Peyer's patch (tissue), 4 donors: ENCODE measurements around the gene SPIN1. TPM values are rescaled to one million over a fixed set of nuclear protein-coding genes. Genes with fewer than 3 reads are reported as not detected.

Experiments used
- DNase-seq, 3 donors: peaks; one replicate each; pipeline ENCODE4 v3.0.0-alpha.2; 2017 to 2019
- H3K27ac ChIP-seq, 4 donors: fragments of 200-600 bp; sonication (generic); one replicate each; pipeline ENCODE4 v1.5.1; 2016 to 2019
- H3K27me3 ChIP-seq, 2 donors: fragments of 200-600 bp; sonication (generic); one replicate each; pipeline ENCODE4 v1.5.1; 2019
- H3K36me3 ChIP-seq, 3 donors: fragments of 200-600 bp; sonication (generic); one replicate each; pipeline ENCODE4 v1.5.1; 2016 to 2019
- H3K4me1 ChIP-seq, 4 donors: fragments of 200-600 bp; sonication (generic); one replicate each; pipeline ENCODE4 v1.5.1; 2016 to 2019
- H3K4me3 ChIP-seq, 4 donors: fragments of 200-600 bp; sonication (generic); 1 replicate in 3 of 4; 2 replicates in 1 of 4; pipeline ENCODE4 v1.5.1; 2016 to 2019; ENCODE audit warnings: mild to moderate bottlenecking in 1 of 4
- H3K9me3 ChIP-seq, 4 donors: fragments of 200-600 bp; sonication (generic); one replicate each; pipeline ENCODE4 v1.5.1; 2016 to 2019; ENCODE audit warnings: mild to moderate bottlenecking in 1 of 4
- POLR2A ChIP-seq, 2 donors: fragments of 450-650 bp; IDR thresholded peaks; one replicate each; pipeline ENCODE4 v1.5.1; 2017; ENCODE audit warnings: antibody characterized with exemption in 2 of 2, mild to moderate bottlenecking in 2 of 2, moderate library complexity in 2 of 2
- total RNA-seq, 4 donors: library from RNA; depleted of rRNA; stranded (reverse); fragments of >200 nt; gene quantifications; one replicate each; pipeline ENCODE4 v1.1.0, GENCODE V29; 2016
- TF ChIP-seq, protein P1 (sequence below), 6 experiments: fragments of 450-650 bp in 4 of 6; fragments of 200-600 bp in 2 of 6; sonication (generic) in 1 of 6; IDR thresholded peaks; one replicate each; pipeline ENCODE4 v1.5.1; 2017 to 2019; ENCODE audit warnings: antibody characterized with exemption in 6 of 6, mild to moderate bottlenecking in 3 of 6, moderate library complexity in 1 of 6

The SPIN1 gene
- total RNA-seq, 4 donors from 2014 or later: 48.9 to 57.8 (median 53.7) TPM

DNA sequence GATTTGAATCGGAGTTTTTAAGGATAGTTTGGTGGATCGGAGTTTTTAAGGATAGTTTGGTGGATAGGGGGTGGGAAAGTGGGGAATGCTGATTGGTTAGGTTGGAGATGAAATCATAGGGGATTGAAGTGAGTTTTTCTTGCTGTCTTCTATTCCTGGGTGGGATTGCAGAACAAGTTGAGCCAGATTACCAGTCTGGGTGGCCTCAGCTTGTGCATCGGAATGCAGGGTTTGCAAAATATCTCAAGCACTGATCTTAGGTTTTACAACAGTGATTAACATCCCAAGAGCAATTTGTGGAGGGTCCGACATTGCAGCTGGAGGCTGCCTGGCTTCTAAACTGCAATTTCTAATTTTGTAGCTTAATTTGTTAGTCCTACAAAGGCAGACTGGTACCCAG lies 123.7 kb downstream of the SPIN1 start:
- Histone ChIP-seq H3K36me3 (no peaks in the 10 kb centered on the region), H3K4me3 (no peak overlapping the region), H3K9me3 (no peaks in the 10 kb centered on the region), H3K27me3 (no peaks in the 10 kb centered on the region), H3K27ac (no peak overlapping the region), H3K4me1 (no peaks in the 10 kb centered on the region)
- no peak for DNase-seq
- TF ChIP-seq POLR2A (IDR thresholded peaks at IDR 0.05): no peak
- TF ChIP-seq, protein P1, sequence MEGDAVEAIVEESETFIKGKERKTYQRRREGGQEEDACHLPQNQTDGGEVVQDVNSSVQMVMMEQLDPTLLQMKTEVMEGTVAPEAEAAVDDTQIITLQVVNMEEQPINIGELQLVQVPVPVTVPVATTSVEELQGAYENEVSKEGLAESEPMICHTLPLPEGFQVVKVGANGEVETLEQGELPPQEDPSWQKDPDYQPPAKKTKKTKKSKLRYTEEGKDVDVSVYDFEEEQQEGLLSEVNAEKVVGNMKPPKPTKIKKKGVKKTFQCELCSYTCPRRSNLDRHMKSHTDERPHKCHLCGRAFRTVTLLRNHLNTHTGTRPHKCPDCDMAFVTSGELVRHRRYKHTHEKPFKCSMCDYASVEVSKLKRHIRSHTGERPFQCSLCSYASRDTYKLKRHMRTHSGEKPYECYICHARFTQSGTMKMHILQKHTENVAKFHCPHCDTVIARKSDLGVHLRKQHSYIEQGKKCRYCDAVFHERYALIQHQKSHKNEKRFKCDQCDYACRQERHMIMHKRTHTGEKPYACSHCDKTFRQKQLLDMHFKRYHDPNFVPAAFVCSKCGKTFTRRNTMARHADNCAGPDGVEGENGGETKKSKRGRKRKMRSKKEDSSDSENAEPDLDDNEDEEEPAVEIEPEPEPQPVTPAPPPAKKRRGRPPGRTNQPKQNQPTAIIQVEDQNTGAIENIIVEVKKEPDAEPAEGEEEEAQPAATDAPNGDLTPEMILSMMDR (IDR thresholded peaks at IDR 0.05): no peak

DNA sequence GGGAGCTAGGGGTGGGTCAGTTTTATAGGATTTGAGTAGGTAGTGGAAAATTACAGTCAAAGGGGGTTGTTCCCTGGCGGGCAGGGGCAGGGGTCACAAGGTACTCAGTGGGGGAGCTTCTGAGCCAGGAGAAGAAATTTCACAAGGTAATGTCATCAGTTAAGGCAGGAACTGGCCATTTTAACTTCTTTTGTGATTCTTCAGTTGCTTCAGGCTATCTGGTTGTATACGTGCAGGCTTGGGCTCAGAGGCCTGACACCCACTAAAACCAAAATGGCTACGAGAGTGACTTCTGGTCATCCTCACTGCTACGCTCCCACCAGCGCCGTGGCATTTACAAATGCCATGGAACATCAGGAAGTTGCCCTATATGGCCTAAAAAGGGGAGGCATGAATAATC lies 126.0 kb downstream of the SPIN1 start:
- Histone ChIP-seq H3K4me3 (no peak overlapping the region), H3K27ac (no peak overlapping the region), H3K36me3 (no peaks in the 10 kb centered on the region), H3K9me3 (no peaks in the 10 kb centered on the region), H3K4me1 (no peaks in the 10 kb centered on the region), H3K27me3 (no peaks in the 10 kb centered on the region)
- no peak for TF ChIP-seq POLR2A (IDR thresholded peaks at IDR 0.05)
- TF ChIP-seq, protein P1 (IDR thresholded peaks at IDR 0.05): no peak
- no peak for DNase-seq

DNA sequence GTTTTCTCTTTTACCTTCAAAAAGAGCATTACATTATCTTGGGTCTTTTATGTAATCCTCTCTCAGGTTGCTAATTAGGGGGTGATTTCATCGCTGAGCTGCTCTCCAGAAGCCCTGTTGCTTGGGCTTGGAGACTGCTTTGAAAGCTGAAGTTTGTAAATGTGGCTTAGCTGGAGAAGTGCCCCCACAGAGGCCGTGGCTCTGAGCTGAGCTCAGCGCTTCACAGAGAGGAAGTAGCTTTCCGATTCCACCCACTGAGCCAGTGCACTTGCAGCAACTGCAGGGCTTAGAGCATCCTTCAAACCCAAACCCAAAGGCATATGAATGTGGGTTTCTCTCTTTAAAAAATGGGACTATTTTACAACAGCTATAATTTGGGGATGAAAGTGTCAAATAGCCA lies 133.1 kb downstream of the SPIN1 start:
- Histone ChIP-seq H3K27ac (no peak overlapping the region), H3K4me1 (no peaks in the 10 kb centered on the region), H3K27me3 (no peaks in the 10 kb centered on the region), H3K9me3 (no peaks in the 10 kb centered on the region), H3K4me3 (no peak overlapping the region), H3K36me3 (no peaks in the 10 kb centered on the region)
- TF ChIP-seq POLR2A (IDR thresholded peaks at IDR 0.05): no peak
- TF ChIP-seq, protein P1 (IDR thresholded peaks at IDR 0.05): no peak
- no peak for DNase-seq

DNA sequence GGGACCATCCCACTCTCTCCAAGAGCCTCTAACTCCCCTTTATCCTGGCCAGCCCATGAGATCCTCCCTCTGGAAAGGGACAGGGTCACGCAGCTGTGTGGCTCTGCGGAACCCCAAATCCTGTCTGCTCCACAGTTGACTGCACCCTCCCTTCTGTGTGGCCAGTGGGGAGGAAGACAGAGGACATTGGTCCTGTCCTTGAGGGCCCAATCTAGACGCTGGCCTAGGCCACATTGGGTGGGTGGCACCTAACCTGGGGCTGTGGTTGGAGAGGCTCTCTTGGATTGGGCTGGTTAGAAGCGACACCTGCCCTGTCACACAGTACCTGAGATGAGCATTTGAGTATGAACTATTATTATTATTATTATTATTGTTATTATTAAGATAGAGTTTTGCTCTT lies 134.1 kb downstream of the SPIN1 start:
- TF ChIP-seq, protein P1 (IDR thresholded peaks at IDR 0.05): no peak
- TF ChIP-seq POLR2A (IDR thresholded peaks at IDR 0.05): no peak

DNA sequence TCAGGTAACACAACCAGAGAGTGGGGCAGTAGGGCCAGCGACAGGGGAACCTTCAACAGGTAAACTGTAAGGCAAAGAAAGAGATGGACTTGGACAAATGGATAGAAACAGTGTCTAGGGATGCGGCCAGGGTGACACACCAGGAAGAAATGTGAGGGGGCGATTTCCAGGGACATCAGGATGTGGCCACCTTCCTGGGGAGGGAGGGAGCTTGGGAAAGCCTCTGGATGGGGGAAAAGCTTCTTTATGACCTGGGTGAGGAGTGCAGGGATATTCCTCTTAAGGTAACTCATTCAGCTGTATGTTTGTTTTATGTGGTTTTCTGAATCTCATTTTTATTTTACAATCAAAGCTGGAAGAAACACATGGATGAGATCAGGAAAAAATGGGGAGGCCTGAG lies 134.8 kb downstream of the SPIN1 start:
- no peaks in the 10 kb centered on the region for H3K36me3 ChIP-seq
- H3K4me1 ChIP-seq: no peaks in the 10 kb centered on the region
- no peak overlapping the region for H3K27ac ChIP-seq
- no peak for DNase-seq
- no peak overlapping the region for H3K4me3 ChIP-seq
- H3K9me3 ChIP-seq: no peaks in the 10 kb centered on the region
- H3K27me3 ChIP-seq: no peaks in the 10 kb centered on the region
- TF ChIP-seq, protein P1 (IDR thresholded peaks at IDR 0.05): no peak
- no peak for TF ChIP-seq POLR2A (IDR thresholded peaks at IDR 0.05)

More for the DNA sequence above, 134.1 kb downstream of the SPIN1 start:
- DNase-seq: no peak
- Histone ChIP-seq H3K36me3 (no peaks in the 10 kb centered on the region), H3K4me1 (no peaks in the 10 kb centered on the region), H3K4me3 (no peak overlapping the region), H3K9me3 (no peaks in the 10 kb centered on the region), H3K27me3 (no peaks in the 10 kb centered on the region), H3K27ac (no peak overlapping the region)

DNA sequence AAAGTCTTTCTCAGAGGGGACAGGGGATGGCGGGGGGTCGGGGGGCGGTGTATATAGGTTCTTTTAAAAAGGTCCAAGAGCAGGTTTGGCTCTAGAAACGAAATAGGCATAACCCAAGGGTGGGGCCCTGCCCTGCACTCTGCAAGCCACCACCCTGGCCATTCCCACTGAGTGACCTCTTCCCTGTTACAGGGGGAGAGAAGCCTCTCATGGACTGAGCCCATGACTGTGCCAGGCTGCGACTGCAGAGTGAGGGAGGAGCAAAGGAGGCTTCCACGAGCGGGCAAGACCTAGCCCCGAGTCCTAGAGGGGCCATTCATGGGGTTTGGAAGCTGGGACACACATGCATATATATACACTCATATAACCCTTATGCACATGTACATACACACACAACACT lies 136.7 kb downstream of the SPIN1 start:
- Histone ChIP-seq H3K27me3 (no peaks in the 10 kb centered on the region), H3K36me3 (no peaks in the 10 kb centered on the region), H3K4me3 (no peak overlapping the region), H3K9me3 (no peaks in the 10 kb centered on the region), H3K4me1 (no peaks in the 10 kb centered on the region), H3K27ac (no peak overlapping the region)
- no peak for TF ChIP-seq POLR2A (IDR thresholded peaks at IDR 0.05)
- TF ChIP-seq, protein P1 (IDR thresholded peaks at IDR 0.05): no peak
- no peak for DNase-seq
